Measurements from ENCODE around the gene JAML. TPM values are rescaled to one million over a fixed set of nuclear protein-coding genes. Genes with fewer than 3 reads are reported as not detected.

JAML gene
- total RNA-seq, 6 donors from 2014 or later, result 33.0 to 105 (median 49.5) TPM

DNA sequence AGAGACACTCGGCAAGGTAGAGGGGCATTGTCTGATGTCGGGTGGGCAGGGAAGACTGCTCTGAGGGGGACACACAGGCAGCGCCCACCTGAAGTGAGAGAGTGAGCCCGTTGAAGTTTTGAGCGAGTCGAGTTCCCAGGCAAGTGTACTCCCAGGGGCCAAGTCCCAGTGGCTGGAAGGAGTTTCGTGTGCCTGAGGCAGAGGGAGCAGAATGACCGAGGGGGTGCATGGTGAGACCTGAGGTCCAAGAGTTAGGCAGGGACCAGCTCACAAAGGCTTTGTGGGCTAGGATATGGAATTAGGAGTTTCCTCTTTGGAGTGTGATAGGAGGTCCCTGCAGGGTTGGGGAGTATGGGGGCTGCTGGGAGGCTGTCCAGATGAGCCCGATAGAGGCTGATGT lies 54.6 kb downstream of the JAML start:
- no peak for DNase-seq
- H3K4me3 ChIP-seq, result no peak overlapping the region
- 75 to 78% methylated on average over 9 of the region's 9 CpGs for WGBS, 2 donors

DNA sequence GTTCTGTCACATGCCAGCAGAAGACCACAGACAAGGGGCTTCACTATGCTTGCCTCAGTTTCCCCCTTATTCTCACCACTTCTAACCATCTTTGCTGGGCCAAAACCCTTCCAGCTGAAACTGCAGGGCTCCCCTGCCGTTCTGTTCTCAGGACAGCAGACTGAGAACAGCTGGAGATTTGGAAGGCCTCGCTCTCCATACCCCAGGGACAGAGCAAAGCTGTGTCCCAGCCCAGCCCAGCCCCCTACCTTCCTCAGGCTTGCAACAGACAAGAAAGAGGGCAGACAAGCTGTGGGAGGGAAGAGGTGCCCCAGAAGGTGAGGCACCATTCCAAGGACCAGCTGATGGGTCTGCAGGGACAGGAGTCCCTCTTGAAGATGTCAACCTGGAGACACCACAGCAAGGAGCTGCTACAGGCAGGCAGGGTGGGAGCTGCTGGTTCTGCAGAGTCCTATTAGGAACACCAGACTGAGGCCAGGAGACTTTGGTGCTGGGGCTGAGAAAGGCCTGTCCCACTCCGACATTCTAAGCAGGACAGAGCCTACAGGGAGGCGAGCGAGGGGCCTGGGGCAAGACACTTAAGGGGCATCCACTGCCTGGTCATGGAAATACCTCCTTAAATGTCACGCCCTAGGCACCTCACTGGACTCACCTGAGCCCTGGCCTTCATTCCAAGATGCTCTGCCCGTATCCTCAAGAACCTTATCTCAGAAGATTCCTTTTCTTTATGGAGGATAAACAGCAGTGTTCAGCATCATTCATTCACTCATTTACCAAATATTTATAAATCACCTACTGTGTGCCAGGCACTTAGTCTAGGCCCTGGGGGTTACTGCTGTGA lies 55.3 kb downstream of the JAML start:
- 73 to 78% methylated on average over 7 of the region's 7 CpGs for WGBS, 2 donors
- H3K27ac ChIP-seq, result no peak overlapping the region
- H3K9me3 ChIP-seq, result no peaks in the 10 kb centered on the region
- TF ChIP-seq, protein P1, sequence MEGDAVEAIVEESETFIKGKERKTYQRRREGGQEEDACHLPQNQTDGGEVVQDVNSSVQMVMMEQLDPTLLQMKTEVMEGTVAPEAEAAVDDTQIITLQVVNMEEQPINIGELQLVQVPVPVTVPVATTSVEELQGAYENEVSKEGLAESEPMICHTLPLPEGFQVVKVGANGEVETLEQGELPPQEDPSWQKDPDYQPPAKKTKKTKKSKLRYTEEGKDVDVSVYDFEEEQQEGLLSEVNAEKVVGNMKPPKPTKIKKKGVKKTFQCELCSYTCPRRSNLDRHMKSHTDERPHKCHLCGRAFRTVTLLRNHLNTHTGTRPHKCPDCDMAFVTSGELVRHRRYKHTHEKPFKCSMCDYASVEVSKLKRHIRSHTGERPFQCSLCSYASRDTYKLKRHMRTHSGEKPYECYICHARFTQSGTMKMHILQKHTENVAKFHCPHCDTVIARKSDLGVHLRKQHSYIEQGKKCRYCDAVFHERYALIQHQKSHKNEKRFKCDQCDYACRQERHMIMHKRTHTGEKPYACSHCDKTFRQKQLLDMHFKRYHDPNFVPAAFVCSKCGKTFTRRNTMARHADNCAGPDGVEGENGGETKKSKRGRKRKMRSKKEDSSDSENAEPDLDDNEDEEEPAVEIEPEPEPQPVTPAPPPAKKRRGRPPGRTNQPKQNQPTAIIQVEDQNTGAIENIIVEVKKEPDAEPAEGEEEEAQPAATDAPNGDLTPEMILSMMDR (IDR thresholded peaks at IDR 0.05), result no peak
- TF ChIP-seq POLR2AphosphoS5 (IDR thresholded peaks at IDR 0.05), result no peak
- TF ChIP-seq POLR2A (IDR thresholded peaks at IDR 0.05), result no peak
- TF ChIP-seq EP300 (IDR thresholded peaks at IDR 0.05), result no peak
- H3K27me3 ChIP-seq, result peaks cover 0 to 2% (median 0%) of the 10 kb centered on the region in 4 donors
- no peaks in the 10 kb centered on the region for H3K36me3 ChIP-seq
- DNase-seq (no peak), ATAC-seq (ENCODE audit: low FRiP score in 2 of 2) (no peak)
- peaks cover 3 to 12% (median 7%) of the 10 kb centered on the region in 4 donors for H3K4me1 ChIP-seq
- H3K4me3 ChIP-seq, result no peak overlapping the region

More for the DNA sequence above, 54.6 kb downstream of the JAML start:
- peaks cover 0 to 2% (median 0%) of the 10 kb centered on the region in 4 donors for H3K27me3 ChIP-seq
- no peak overlapping the region for H3K27ac ChIP-seq
- no peak for ATAC-seq (ENCODE audit: low FRiP score in 2 of 2)
- TF ChIP-seq POLR2A (IDR thresholded peaks at IDR 0.05) (no peak), POLR2AphosphoS5 (IDR thresholded peaks at IDR 0.05) (no peak), EP300 (IDR thresholded peaks at IDR 0.05) (no peak)
- TF ChIP-seq, protein P1 (IDR thresholded peaks at IDR 0.05), result no peak
- no peaks in the 10 kb centered on the region for H3K9me3 ChIP-seq
- no peaks in the 10 kb centered on the region for H3K36me3 ChIP-seq
- peaks cover 3 to 19% (median 11%) of the 10 kb centered on the region in 4 donors for H3K4me1 ChIP-seq

DNA sequence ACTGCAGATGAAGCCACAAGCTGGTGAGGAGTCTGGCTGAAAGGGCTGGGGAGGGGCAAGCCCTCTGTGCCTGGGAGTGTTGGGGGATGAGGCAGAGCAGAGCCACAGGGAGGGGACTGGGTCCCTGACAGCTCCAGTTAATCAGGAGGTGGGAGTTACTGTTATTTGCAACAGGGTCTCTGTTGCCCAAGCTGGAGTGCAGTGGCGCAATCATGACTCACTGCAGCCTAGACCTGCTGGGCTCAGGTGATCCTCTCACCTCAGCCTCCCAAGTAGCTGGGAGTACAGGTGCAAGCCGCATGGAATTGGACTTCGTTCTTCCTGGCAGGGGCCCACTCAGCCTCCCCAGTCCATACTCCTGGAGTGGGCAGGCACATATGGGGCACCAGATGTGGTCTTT lies 56.1 kb downstream of the JAML start:
- DNase-seq (peak in 1 of 2 donors; percentile 54), ATAC-seq (ENCODE audit: low FRiP score in 2 of 2) (no peak)
- Histone ChIP-seq H3K27me3 (peaks cover 0 to 2% (median 0%) of the 10 kb centered on the region in 4 donors), H3K27ac (no peak overlapping the region), H3K4me3 (no peak overlapping the region), H3K9me3 (no peaks in the 10 kb centered on the region), H3K36me3 (no peaks in the 10 kb centered on the region), H3K4me1 (peaks cover 3 to 12% (median 7%) of the 10 kb centered on the region in 4 donors)
- TF ChIP-seq, protein P1 (IDR thresholded peaks at IDR 0.05), result no peak
- TF ChIP-seq POLR2A (IDR thresholded peaks at IDR 0.05) (no peak), POLR2AphosphoS5 (IDR thresholded peaks at IDR 0.05) (no peak), EP300 (IDR thresholded peaks at IDR 0.05) (no peak)
- 60 to 68% methylated on average over 1 to 3 of the region's 3 CpGs for WGBS, 2 donors

DNA sequence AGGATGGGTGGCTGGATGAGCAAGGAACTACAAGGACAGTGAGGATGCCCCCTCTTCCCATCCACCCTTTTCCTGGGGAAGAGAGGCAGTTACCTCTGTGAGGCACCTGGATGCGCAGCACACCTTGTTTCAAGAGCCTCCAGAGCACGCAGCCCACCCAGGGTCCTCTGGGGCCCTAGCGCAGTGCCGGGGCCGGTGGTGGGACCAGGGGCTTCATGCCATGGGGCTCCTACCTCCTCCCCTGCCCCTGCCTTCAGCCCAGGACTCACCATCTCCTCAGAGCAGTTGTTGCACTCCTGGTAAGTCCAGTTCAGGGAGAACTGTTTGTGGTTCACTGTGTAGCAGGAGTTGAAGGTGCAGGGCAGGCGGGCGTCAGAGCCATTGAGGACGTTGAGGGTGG lies 56.5 kb downstream of the JAML start:
- no peak overlapping the region for H3K27ac ChIP-seq
- WGBS, 2 donors, result 77 to 94% methylated on average over 8 of the region's 8 CpGs
- TF ChIP-seq EP300 (IDR thresholded peaks at IDR 0.05), result no peak
- TF ChIP-seq POLR2AphosphoS5 (IDR thresholded peaks at IDR 0.05), result no peak
- TF ChIP-seq, protein P1 (IDR thresholded peaks at IDR 0.05), result no peak
- no peak for TF ChIP-seq POLR2A (IDR thresholded peaks at IDR 0.05)
- H3K36me3 ChIP-seq, result no peaks in the 10 kb centered on the region
- ATAC-seq (ENCODE audit: low FRiP score in 2 of 2) (no peak), DNase-seq (peak in 1 of 2 donors; percentile 49)
- peaks cover 0 to 2% (median 0%) of the 10 kb centered on the region in 4 donors for H3K27me3 ChIP-seq
- no peaks in the 10 kb centered on the region for H3K9me3 ChIP-seq
- H3K4me3 ChIP-seq, result no peak overlapping the region
- H3K4me1 ChIP-seq, result peaks cover 3 to 12% (median 7%) of the 10 kb centered on the region in 4 donors
